GM21576 (cell line): Measurements from ENCODE around the gene FAM204A.

Source experiments
- ATAC-seq: cut with Tn5 transposase; IDR thresholded peaks from one replicate; pipeline ENCODE4 v1.9.1; 2021; ENCODE audit warnings: mild to moderate bottlenecking, moderate library complexity; ENCODE audit not compliant: unreplicated experiment

FAM204A gene

GRCh38 chr10:118332236-118332635 is 9.9 kb downstream of the FAM204A start:
- ATAC-seq, result peak; percentile 50

- no peak for ATAC-seq
Measured at GRCh38 chr10:118330295-118331076, 11.6 kb downstream of the FAM204A start.

GRCh38 chr10:118324140-118324539 is 18.0 kb downstream of the FAM204A start:
- ATAC-seq, result no peak

- ATAC-seq, result no peak
Measured at GRCh38 chr10:118321724-118322575, 20.2 kb downstream of the FAM204A start.

- ATAC-seq, result no peak
Measured at GRCh38 chr10:118315629-118316028, 26.5 kb downstream of the FAM204A start.

- no peak for ATAC-seq
Measured at GRCh38 chr10:118314882-118315281, 27.2 kb downstream of the FAM204A start.

- no peak for ATAC-seq
Measured at GRCh38 chr10:118311505-118311904, 30.6 kb downstream of the FAM204A start.

GRCh38 chr10:118310822-118311221 is 31.3 kb downstream of the FAM204A start:
- no peak for ATAC-seq

- ATAC-seq, result no peak
Measured at GRCh38 chr10:118309911-118310310, 32.2 kb downstream of the FAM204A start.

- ATAC-seq, result no peak
Measured at GRCh38 chr10:118308664-118309063, 33.5 kb downstream of the FAM204A start.

- ATAC-seq, result no peak
Measured at GRCh38 chr10:118307859-118308258, 34.3 kb downstream of the FAM204A start.

- ATAC-seq, result no peak
Measured at GRCh38 chr10:118307220-118307619, 34.9 kb downstream of the FAM204A start.

GRCh38 chr10:118305730-118306129 is 36.4 kb downstream of the FAM204A start:
- no peak for ATAC-seq

GRCh38 chr10:118304521-118304920 is 37.6 kb downstream of the FAM204A start:
- ATAC-seq, result no peak

GRCh38 chr10:118301211-118301610 is 40.9 kb downstream of the FAM204A start:
- no peak for ATAC-seq

GRCh38 chr10:118300320-118300719 is 41.8 kb downstream of the FAM204A start:
- ATAC-seq, result no peak

GRCh38 chr10:118298787-118299186 is 43.3 kb downstream of the FAM204A start:
- ATAC-seq, result no peak

- no peak for ATAC-seq
Measured at GRCh38 chr10:118291122-118291521, 51.0 kb downstream of the FAM204A start.

GRCh38 chr10:118290471-118290995 is 51.6 kb downstream of the FAM204A start:
- ATAC-seq, result no peak

- no peak for ATAC-seq
Measured at GRCh38 chr10:118287076-118287806, 54.9 kb downstream of the FAM204A start.
